CD1c-positive myeloid dendritic cell (primary cell): ENCODE results near the gene MMUT.
A peak's percentile ranks its signal among the peaks of the same experiment; 100 is the strongest.
"Not testable (repeated sequence)": the region's sequence is repeated elsewhere in the genome, so short reads cannot be mapped to it uniquely, and the experiment has no call there.

ENCODE experiments used
- DNase-seq: peaks from one replicate; pipeline ENCODE4 v3.0.0-alpha.2; 2016; ENCODE audit errors: extremely low spot score

Gene MMUT

GRCh38 chr6:49423817-49424216 is 39.2 kb downstream of the MMUT start:
- no peak for DNase-seq

- DNase-seq: no peak
Measured at GRCh38 chr6:49416195-49416594, 46.9 kb downstream of the MMUT start.

GRCh38 chr6:49415358-49415757 is 47.7 kb downstream of the MMUT start:
- no peak for DNase-seq

GRCh38 chr6:49410564-49410963 is 52.5 kb downstream of the MMUT start:
- DNase-seq: no peak

GRCh38 chr6:49409951-49410542 is 53.0 kb downstream of the MMUT start:
- peak; percentile 56 for DNase-seq

GRCh38 chr6:49406250-49406970 is 56.6 kb downstream of the MMUT start:
- no peak for DNase-seq

- no peak for DNase-seq
Measured at GRCh38 chr6:49401063-49401462, 62.0 kb downstream of the MMUT start.

GRCh38 chr6:49386667-49387508 is 76.2 kb downstream of the MMUT start:
- not testable (repeated sequence) for DNase-seq

GRCh38 chr6:49384904-49385303 is 78.1 kb downstream of the MMUT start:
- no peak for DNase-seq
